Measurements from ENCODE around the gene NUCB1.

Gene NUCB1

DNA sequence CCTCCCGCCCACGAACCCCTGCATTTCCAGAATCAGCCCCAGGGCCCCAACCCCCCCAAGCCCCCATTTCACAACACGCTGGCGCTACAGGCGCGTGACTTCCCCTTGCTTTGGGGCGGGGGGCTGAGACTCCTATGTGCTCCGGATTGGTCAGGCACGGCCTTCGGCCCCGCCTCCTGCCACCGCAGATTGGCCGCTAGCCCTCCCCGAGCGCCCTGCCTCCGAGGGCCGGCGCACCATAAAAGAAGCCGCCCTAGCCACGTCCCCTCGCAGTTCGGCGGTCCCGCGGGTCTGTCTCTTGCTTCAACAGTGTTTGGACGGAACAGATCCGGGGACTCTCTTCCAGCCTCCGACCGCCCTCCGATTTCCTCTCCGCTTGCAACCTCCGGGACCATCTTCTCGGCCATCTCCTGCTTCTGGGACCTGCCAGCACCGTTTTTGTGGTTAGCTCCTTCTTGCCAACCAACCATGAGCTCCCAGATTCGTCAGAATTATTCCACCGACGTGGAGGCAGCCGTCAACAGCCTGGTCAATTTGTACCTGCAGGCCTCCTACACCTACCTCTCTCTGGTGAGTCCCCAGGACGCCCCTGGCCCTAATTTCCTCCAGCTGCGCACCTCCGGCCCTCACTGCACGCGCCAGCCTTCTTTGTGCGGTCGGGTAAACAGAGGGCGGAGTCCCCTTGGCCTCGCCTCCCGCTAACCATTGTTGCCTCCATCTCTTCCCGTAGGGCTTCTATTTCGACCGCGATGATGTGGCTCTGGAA is 65.1 kb downstream of the NUCB1 start, which contains the start of gene FTL:
Gene FTL (plus strand): TSS at position 270 of the 766 bp plus-strand sequence. CDS start 199 bp downstream, at position 469.
- TF ChIP-seq, protein P1, sequence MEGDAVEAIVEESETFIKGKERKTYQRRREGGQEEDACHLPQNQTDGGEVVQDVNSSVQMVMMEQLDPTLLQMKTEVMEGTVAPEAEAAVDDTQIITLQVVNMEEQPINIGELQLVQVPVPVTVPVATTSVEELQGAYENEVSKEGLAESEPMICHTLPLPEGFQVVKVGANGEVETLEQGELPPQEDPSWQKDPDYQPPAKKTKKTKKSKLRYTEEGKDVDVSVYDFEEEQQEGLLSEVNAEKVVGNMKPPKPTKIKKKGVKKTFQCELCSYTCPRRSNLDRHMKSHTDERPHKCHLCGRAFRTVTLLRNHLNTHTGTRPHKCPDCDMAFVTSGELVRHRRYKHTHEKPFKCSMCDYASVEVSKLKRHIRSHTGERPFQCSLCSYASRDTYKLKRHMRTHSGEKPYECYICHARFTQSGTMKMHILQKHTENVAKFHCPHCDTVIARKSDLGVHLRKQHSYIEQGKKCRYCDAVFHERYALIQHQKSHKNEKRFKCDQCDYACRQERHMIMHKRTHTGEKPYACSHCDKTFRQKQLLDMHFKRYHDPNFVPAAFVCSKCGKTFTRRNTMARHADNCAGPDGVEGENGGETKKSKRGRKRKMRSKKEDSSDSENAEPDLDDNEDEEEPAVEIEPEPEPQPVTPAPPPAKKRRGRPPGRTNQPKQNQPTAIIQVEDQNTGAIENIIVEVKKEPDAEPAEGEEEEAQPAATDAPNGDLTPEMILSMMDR (conservative IDR thresholded peaks at IDR 0.05; ENCODE audit: low read depth) = no peak
- ChIA-PET CTCF (no interaction called here), POLR2A (ENCODE audit: low non-redundant PET) (interaction anchor here (0.6 to 1.1 kb wide), 2 partner anchors 27 to 54 kb away, joined by 3 to 11 read pairs; no protein-coding TSS in a partner anchor)
- peak within 1 kb of the TSS; percentile 95 for H3K27ac ChIP-seq
- DNase-seq (ENCODE audit: low spot score) = peak; percentile 94

DNA sequence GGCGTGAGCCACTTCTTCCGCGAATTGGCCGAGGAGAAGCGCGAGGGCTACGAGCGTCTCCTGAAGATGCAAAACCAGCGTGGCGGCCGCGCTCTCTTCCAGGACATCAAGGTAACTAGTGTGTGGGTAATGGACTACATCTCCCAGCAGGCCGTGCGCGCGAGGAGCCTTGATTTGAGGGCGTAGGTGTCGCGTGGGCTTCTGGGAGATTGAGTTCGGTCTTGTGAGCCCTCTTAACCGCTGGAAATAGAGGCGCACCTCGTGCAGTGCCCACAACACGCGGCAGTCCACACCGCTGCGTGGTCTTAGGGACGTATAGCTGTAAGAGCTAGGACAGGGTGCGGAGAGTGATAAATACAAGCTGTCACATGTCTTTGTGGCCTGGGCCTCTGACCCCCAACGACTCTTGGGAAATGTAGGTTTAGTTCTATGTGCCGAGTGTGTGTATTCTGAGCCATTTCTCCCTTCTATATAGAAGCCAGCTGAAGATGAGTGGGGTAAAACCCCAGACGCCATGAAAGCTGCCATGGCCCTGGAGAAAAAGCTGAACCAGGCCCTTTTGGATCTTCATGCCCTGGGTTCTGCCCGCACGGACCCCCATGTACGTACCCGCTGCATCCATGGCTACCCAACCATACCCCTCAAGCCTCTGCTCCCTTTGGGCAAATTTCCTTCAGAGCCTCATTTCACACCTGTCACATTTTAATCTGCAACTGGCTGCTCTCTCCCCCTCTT is 65.9 kb downstream of the NUCB1 start:
- peak; percentile 76 for DNase-seq (ENCODE audit: low spot score)
- CTCF ChIA-PET = no interaction called here
- peak overlapping the region; percentile 95 for H3K27ac ChIP-seq
- POLR2A ChIA-PET (ENCODE audit: low non-redundant PET) = interaction anchor here (0.6 to 1.1 kb wide), 3 partner anchors 26 to 90 kb away, joined by 3 to 11 read pairs (median 3); no protein-coding TSS in a partner anchor
- TF ChIP-seq, protein P1 (conservative IDR thresholded peaks at IDR 0.05; ENCODE audit: low read depth) = no peak

DNA sequence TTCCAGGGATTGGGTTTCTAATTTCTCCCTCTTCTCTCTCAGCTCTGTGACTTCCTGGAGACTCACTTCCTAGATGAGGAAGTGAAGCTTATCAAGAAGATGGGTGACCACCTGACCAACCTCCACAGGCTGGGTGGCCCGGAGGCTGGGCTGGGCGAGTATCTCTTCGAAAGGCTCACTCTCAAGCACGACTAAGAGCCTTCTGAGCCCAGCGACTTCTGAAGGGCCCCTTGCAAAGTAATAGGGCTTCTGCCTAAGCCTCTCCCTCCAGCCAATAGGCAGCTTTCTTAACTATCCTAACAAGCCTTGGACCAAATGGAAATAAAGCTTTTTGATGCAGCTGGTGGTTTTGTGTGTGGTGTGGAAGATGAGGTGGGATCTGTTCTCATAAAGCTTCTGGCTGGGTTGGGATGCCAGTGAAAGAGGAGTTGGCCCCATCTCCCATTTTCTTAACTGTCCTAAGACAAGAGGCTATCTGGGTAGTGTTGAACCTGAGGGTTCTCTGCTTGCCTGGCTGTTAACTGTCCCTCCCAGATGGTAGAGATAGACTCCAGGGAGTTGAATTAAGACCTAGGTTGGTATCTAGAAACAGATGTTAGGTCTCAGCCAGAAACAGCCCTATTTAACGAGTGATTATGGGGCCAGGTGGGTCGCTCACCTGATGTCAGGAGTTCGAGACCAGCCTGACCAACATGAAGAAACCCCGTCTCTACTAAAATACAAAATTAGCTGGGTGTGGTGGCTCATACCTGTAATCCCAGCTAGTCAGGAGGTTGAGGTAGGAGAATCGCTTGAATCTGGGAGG is 66.6 kb downstream of the NUCB1 start:
- H3K27ac ChIP-seq = peak overlapping the region; percentile 95
- CTCF ChIA-PET = no interaction called here
- TF ChIP-seq, protein P1 (conservative IDR thresholded peaks at IDR 0.05; ENCODE audit: low read depth) = no peak
- DNase-seq (ENCODE audit: low spot score) = no peak
- POLR2A ChIA-PET (ENCODE audit: low non-redundant PET) = interaction anchor here (0.5 to 1.7 kb wide), 4 partner anchors 49 to 101 kb away, joined by 3 to 4 read pairs (median 3); partner anchors contain the start of gene PPP1R15A

DNA sequence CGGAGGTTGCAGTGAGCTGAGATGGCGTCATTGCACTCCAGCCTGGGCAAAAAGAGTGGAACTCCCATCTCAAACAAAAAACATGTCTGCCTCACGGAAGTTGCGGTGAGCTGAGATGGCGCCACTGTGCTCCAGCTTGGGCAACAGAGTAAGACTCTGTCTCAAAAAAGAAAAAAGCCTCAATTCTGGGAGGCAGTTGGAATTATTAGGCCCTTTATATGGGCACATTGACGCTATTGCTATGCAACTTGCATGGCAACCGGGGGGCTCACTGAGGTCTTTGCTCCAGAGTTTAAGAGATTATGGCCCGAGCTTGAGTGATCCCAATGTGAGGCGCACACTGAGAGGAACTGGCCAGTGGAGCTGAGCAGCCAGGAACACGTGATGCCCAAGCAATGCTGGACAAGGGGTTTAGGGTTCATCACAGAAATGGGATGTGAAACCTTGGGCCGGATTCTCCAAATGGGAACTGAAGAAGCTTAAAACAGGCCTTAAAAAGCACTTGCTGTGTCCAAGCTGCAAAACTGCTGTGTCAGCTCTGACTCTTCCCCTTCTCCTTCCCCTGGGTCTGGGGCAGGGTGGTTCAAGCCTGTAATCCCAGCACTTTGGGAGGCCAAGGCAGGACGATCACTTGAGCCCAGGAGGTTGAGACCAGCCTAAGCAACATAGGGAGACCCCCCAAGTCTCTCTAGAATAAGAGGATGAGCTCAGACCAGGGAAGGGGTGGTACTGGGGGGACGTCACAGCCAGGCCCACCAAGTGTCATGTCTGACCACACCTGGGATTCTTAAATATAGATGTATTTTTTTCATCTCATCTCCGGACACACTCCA is 67.5 kb downstream of the NUCB1 start:
- H3K27ac ChIP-seq = peak overlapping the region; percentile 95
- POLR2A ChIA-PET (ENCODE audit: low non-redundant PET) = interaction anchor here (0.5 to 1.7 kb wide), 5 partner anchors 9 to 100 kb away, joined by 3 to 6 read pairs (median 3); partner anchors contain the start of gene PPP1R15A
- DNase-seq (ENCODE audit: low spot score) = no peak

DNA sequence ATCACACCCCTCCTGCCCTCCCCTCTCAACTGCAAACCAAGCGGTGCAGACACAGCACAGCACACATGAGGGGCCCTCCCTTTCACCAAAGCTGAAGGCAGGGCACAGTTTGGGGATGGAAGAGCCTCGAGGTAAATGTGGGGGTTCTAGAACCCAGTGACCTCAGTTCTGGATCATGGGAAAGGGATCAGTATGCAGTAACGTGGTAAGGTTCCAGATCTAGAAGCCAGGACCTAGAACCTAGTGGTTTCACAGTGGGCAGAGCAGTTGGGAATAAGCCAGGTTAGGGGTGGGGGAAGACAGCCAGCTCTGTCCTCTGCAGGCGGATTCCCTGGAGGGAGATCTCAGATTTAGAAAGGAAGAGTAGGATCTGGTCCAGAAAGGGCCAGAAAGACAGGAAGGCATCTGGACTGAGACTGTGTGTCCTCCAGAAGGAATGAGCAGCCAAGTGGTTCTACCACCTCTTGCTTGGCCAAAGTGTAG is 68.1 kb downstream of the NUCB1 start:
- TF ChIP-seq, protein P1 (conservative IDR thresholded peaks at IDR 0.05; ENCODE audit: low read depth) = no peak
- H3K27ac ChIP-seq = peak overlapping the region; percentile 95
- CTCF ChIA-PET = no interaction called here
- POLR2A ChIA-PET (ENCODE audit: low non-redundant PET) = interaction anchor here (0.6 to 1.7 kb wide), 3 partner anchors 8 to 99 kb away, joined by 3 to 6 read pairs (median 3); partner anchors contain the start of gene PPP1R15A
- no peak for DNase-seq (ENCODE audit: low spot score)

More for the DNA sequence above, 67.5 kb downstream of the NUCB1 start:
- CTCF ChIA-PET = no interaction called here
- TF ChIP-seq, protein P1 (conservative IDR thresholded peaks at IDR 0.05; ENCODE audit: low read depth) = no peak

All from RWPE1 (cell line).